HepG2 (cell line): Measurements from ENCODE around the gene SLC12A3. TPM values are rescaled to one million over a fixed set of nuclear protein-coding genes. Genes with fewer than 3 reads are reported as not detected.

ENCODE experiments used
- ATAC-seq: fragments of 200-7000 bp; cut with Tn5 transposase; 3 replicates; pipeline ENCODE4 v1.9.1; 2020; ENCODE audit warnings: mild to moderate bottlenecking, moderate library complexity
- BruUV-seq: library from RNA; stranded (reverse); fragments of 400-500 nt; replicated peaks from 2 replicates; lab custom pipeline; 2021; lab: Mats Ljungman, UMichigan
- CTCF ChIA-PET: fragments of 300-600 bp; formaldehyde crosslinking; extraction: SDS; loops from one replicate; lab custom pipeline; 2021; ENCODE audit warnings: low total read pairs, inconsistent platforms, low intra/inter-chr PET ratio; lab: Yijun Ruan, JAX
- POLR2A ChIA-PET: fragments of 350-600 bp; sonication (Branson Sonifier 250); formaldehyde crosslinking; loops from one replicate; lab custom pipeline; 2020; ENCODE audit warnings: antibody characterized with exemption, inconsistent platforms; lab: Yijun Ruan, JAX
- DNase-seq: peaks from one replicate; pipeline ENCODE4 v3.0.0-alpha.2; 2015; ENCODE audit warnings: low spot score
- FAIRE-seq: peaks from 3 replicates; lab custom pipeline; 2011; peaks lifted over from hg19 to GRCh38; lab: Jason Lieb, UNC
- H2AFZ ChIP-seq: one replicate; pipeline ENCODE4 v1.6.1; 2011; ENCODE audit warnings: low read length, inconsistent platforms
- H3K27ac ChIP-seq: fragments of 300-600 bp; 3 replicates; pipeline ENCODE4 v1.8.0; 2011; ENCODE audit warnings: mixed run types, mild to moderate bottlenecking, mixed read lengths, low read length, inconsistent platforms; ENCODE audit not compliant: insufficient read depth; ENCODE audit errors: extremely low read length
- H3K27me3 ChIP-seq, 2 experiments: fragments of 200-600 bp in 1 of 2; 2 replicates in 1 of 2; 3 replicates in 1 of 2; pipeline versions ENCODE4 v1.6.0 to v1.8.0; 2011; ENCODE audit warnings: low read length in 2 of 2, mild to moderate bottlenecking in 2 of 2, moderate library complexity in 2 of 2, inconsistent platforms in 1 of 2; ENCODE audit not compliant: insufficient read depth in 2 of 2, control insufficient read depth in 1 of 2
- H3K36me3 ChIP-seq, 2 experiments: fragments of 200-600 bp in 1 of 2; replicated peaks in 1 of 2; 2 replicates in 1 of 2; 3 replicates in 1 of 2; pipeline versions ENCODE4 v1.5.1 to v1.8.0; 2011; ENCODE audit warnings: low read length in 2 of 2, inconsistent platforms in 1 of 2; ENCODE audit not compliant: insufficient read depth in 2 of 2, control insufficient read depth in 1 of 2
- H3K4me1 ChIP-seq: 2 replicates; pipeline ENCODE4 v1.5.1; 2012; ENCODE audit warnings: low read length, inconsistent platforms; ENCODE audit not compliant: insufficient read depth
- H3K4me2 ChIP-seq: 2 replicates; pipeline ENCODE4 v1.6.0; 2011; ENCODE audit warnings: low read depth, low read length, inconsistent platforms
- H3K4me3 ChIP-seq, 3 experiments: fragments of 200-600 bp in 1 of 3; sonication (generic), shearing (Covaris generic) in 1 of 3; replicated peaks in 1 of 3; 2 replicates each; pipeline ENCODE4 v1.5.1; 2011 to 2016; ENCODE audit warnings: low read length in 3 of 3, inconsistent platforms in 2 of 3, low read depth in 2 of 3, mild to moderate bottlenecking in 2 of 3, control low read depth in 1 of 3, mixed read lengths in 1 of 3; ENCODE audit not compliant: insufficient read depth in 1 of 3
- H3K79me2 ChIP-seq: one replicate; pipeline ENCODE4 v1.6.1; 2011; ENCODE audit warnings: low read length, inconsistent platforms; ENCODE audit not compliant: insufficient read depth
- H3K9ac ChIP-seq: 2 replicates; pipeline ENCODE4 v1.6.0; 2011; ENCODE audit warnings: mild to moderate bottlenecking, low read depth, low read length, inconsistent platforms; ENCODE audit not compliant: insufficient read depth
- H3K9me3 ChIP-seq: 2 replicates; pipeline ENCODE4 v1.5.1; 2012; ENCODE audit warnings: mild to moderate bottlenecking, low read length
- H4K20me1 ChIP-seq: 2 replicates; pipeline ENCODE4 v1.6.0; 2011; ENCODE audit warnings: inconsistent platforms, mild to moderate bottlenecking, low read length, moderate library complexity; ENCODE audit not compliant: insufficient read depth
- CENPBD1 ChIP-seq: sonication (generic); formaldehyde crosslinking; IDR thresholded peaks from 2 replicates; pipeline ENCODE4 v1.8.0; 2022; ENCODE audit warnings: missing genetic modification reagents, low read depth, mild to moderate bottlenecking, borderline replicate concordance
- CREB3 ChIP-seq: sonication (generic); formaldehyde crosslinking; IDR thresholded peaks from 2 replicates; pipeline ENCODE4 v1.5.0; 2020; ENCODE audit warnings: missing genetic modification reagents
- ETV5 ChIP-seq: IDR thresholded peaks from 2 replicates; pipeline ENCODE4 v1.6.1; 2018; ENCODE audit warnings: missing biosample characterization, missing genetic modification reagents, inconsistent platforms, borderline replicate concordance
- NCOA2 ChIP-seq: sonication (generic); formaldehyde crosslinking; IDR thresholded peaks from 2 replicates; pipeline ENCODE4 v1.8.0; 2022; ENCODE audit warnings: inconsistent platforms
- POLR2G ChIP-seq: fragments of 200-400 bp; formaldehyde crosslinking; IDR thresholded peaks from 2 replicates; pipeline ENCODE4 v1.6.1; 2018; ENCODE audit warnings: mild to moderate bottlenecking, low read depth, low read length, moderate library complexity
- SP4 ChIP-seq: sonication (generic); formaldehyde crosslinking; IDR thresholded peaks from 2 replicates; pipeline ENCODE4 v1.8.1; 2023; ENCODE audit warnings: mild to moderate bottlenecking, missing genetic modification reagents
- ZEB1 ChIP-seq: IDR thresholded peaks from 2 replicates; pipeline ENCODE4 v1.6.1; 2012; ENCODE audit warnings: mild to moderate bottlenecking, low read depth, inconsistent platforms; ENCODE audit not compliant: insufficient replicate concordance
- ZNF382 ChIP-seq: sonication (generic); formaldehyde crosslinking; IDR thresholded peaks from 2 replicates; pipeline ENCODE4 v1.5.0; 2020; ENCODE audit warnings: missing genetic modification reagents, mild to moderate bottlenecking, borderline replicate concordance
- WGBS: methylation state at CpG from one replicate; pipeline ENCODE4 v1.1.6; 2017; ENCODE audit warnings: low lambda C conversion rate; 5-methylcytosine and 5-hydroxymethylcytosine counted together
- in situ Hi-C: cut with HindIII; loops from 2 replicates; pipeline ENCODE4 v1.10.0; 2017; ENCODE audit warnings: low pct_unique_long_range_greater_than_20kb; ENCODE audit not compliant: extremely low pct_ligation_motif_present
- intact Hi-C: fragments of 100-400 bp; cut with micrococcal nuclease; formaldehyde crosslinking; loops from one replicate; pipeline ENCODE4 v1.10.0; 2022; ENCODE audit not compliant: unreplicated experiment
- polyA plus RNA-seq, 8 experiments: library from polyadenylated mRNA; depleted of rRNA in 3 of 8; stranded (reverse) in 7 of 8; unstranded in 1 of 8; fragments of >200 nt; fragmentation: Illumina TruSeq in 4 of 8; extraction: Trizol in 4 of 8; gene quantifications; 2 replicates each; pipeline versions ENCODE4 v1.2.1 to v1.2.3, GENCODE V29; 2011 to 2016; ENCODE audit warnings: low read depth in 4 of 8, missing spikeins in 1 of 8, mixed read lengths in 1 of 8; ENCODE audit not compliant: insufficient read depth in 1 of 8
- total RNA-seq, 5 experiments: library from RNA; depleted of rRNA; stranded (reverse); fragments of >200 nt; fragmentation: Illumina TruSeq; extraction: Trizol; gene quantifications; 2 replicates each; pipeline ENCODE4 v1.2.3, GENCODE V29; 2016; ENCODE audit warnings: low read depth in 1 of 5

SLC12A3 gene
- total and polyA plus RNA-seq, 2 of the 13 experiments (the other 11 are each of a cell fraction or from before 2014, with no cell fraction given), result 6.2 TPM; not detected in 1

GRCh38 chr16:56823081-56823733 is 41.8 kb upstream of the SLC12A3 start:
- WGBS, result 98% methylated on average over 12 of the region's 12 CpGs
- peaks cover 13 to 65% of the 10 kb centered on the region in 2 experiments for H3K36me3 ChIP-seq
- no peak overlapping the region for H2AFZ ChIP-seq
- no peaks in the 10 kb centered on the region for H3K27me3 ChIP-seq
- in situ Hi-C loops, result no loop called here
- CTCF ChIA-PET, result no interaction called here
- ATAC-seq (no peak), FAIRE-seq (no peak), DNase-seq (no peak)
- H3K4me3 ChIP-seq, result no peak overlapping the region
- TF ChIP-seq ETV5 (CRISPR knock-in tag) (no peak), ZNF382 (no peak), POLR2G (no peak), NCOA2 (CRISPR knock-in tag) (no peak), CENPBD1 (no peak), ZEB1 (no peak), SP4 (CRISPR knock-in tag) (no peak), CREB3 (CRISPR knock-in tag) (no peak)
- H3K4me2 ChIP-seq, result no peak overlapping the region
- POLR2A ChIA-PET, result no interaction called here
- H3K9ac ChIP-seq, result no peak overlapping the region
- intact Hi-C loops, result no loop called here
- no peaks in the 10 kb centered on the region for H3K79me2 ChIP-seq
- BruUV-seq, result no TSS peak
- no peaks in the 10 kb centered on the region for H3K9me3 ChIP-seq
- no peak overlapping the region for H3K27ac ChIP-seq
- no peaks in the 10 kb centered on the region for H4K20me1 ChIP-seq
- peaks cover 9% of the 10 kb centered on the region for H3K4me1 ChIP-seq
